ENCODE data around the gene PIEZO1. TPM values are rescaled to one million over a fixed set of nuclear protein-coding genes. Genes with fewer than 3 reads are reported as not detected.

PIEZO1 gene
- total RNA-seq, 2 donors from 2014 or later: 55.7 to 128 TPM

DNA sequence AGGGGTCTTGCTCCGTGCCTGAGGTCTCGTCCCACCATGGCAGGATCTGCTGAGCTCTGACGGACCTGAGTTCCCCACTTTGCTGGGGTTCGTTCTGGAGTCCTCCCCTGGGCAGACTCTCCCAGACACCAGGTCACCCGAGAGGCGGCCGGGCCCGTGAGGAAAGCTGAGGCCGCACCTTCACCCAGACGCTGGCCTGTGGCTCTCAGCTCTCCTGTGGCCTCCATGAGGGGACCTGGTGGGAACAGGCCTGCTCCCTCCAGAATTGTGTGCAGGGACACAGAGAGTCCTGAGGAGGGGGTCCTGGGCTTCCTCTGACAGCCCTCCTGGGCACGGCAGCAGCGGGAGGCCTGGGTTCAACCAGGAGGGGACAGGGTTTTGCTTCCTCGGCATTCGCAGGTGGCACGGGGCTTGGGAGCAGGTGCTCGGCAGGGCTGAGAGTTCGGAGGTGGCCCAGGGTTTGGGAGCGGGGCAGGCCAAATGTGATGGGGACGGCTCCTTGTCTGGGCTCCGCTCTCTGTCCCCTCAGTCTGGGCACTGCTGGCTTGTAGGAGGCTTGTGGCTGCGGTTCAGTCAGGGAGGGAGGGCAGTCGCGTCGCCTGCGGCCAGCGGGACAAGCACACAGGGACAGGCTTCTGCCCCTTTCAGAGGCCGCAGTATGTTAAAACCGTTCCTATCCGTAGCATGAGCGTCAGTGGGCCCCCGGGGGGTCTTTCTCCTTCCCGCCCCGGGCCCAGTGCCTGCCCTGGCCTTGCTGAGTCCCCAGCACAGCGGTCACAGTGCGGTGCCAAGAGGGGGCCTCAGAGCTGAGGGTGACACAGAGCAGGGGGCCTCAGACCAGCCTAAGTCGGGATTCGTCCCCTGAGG is 90.6 kb downstream of the PIEZO1 start:
- no peak for ATAC-seq
- Mint-ChIP-seq H3K9me3 (no peaks in the 10 kb centered on the region), H3K27ac (peak overlapping the region; percentile 80 to 87), H3K36me3 (peaks cover 0 to under 1% of the 10 kb centered on the region in 2 donors)
- no peak for DNase-seq (ENCODE audit: low spot score in 2 of 2)

DNA sequence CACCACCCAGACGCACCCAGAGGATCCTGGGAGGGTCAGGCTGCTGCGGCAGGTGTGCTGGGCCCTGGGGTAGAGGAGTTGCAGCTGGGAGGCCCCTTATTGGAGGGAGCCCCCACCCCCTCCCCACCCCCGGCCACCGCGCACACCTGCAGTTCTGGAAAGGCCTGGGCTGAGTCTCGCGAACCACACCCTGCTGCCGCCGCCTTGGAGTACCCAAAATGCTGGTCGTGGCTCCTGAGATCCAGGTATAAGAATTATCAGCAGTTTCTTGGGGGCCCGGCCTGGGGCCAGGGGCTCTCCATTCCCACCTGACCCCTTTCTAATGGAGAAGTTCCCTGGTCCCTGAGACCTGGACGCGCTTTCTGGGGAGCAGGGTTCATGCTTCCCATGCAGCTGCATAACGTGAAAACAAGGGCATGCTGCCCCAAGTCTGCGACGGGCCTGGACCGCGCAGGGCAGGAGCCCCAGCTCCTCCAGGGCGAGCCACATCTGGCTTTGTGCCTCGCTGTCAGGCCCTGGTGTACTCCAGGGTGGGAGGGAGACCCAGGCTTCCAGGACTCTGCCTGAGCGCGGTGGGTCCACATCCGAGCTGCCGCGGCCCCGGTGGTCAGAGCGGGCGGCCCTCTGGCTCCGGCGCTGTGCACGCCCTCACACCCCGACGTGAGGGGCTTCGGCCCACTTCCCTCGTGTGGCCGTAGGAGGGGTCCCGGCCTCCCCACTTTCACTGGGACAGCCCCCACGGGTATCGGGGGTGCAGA is 91.4 kb downstream of the PIEZO1 start:
- Mint-ChIP-seq H3K27ac (no peak overlapping the region), H3K9me3 (no peaks in the 10 kb centered on the region), H3K36me3 (no peaks in the 10 kb centered on the region)
- ATAC-seq (no peak), DNase-seq (ENCODE audit: low spot score in 2 of 2) (no peak)

DNA sequence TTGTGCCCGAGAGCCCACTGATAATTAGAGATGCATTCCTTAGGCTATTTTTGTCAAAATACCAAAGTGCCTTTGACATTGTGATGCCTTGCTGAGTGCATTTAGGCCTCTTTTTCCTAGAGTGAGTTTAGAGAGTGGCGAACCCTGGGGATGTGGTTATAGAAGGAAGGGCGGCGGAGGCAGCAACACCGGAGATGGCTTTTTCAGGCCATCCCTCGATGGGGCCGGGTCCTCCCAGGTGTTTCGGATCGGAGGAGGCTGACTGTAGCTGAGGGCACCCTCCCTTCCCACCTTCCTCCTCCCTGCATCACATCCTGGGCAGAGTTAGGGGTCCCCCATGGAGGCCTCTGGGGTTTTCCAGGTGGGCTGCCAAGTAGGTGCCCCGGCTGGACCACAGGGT is 92.2 kb downstream of the PIEZO1 start:
- DNase-seq (ENCODE audit: low spot score in 2 of 2) (no peak), ATAC-seq (no peak)

DNA sequence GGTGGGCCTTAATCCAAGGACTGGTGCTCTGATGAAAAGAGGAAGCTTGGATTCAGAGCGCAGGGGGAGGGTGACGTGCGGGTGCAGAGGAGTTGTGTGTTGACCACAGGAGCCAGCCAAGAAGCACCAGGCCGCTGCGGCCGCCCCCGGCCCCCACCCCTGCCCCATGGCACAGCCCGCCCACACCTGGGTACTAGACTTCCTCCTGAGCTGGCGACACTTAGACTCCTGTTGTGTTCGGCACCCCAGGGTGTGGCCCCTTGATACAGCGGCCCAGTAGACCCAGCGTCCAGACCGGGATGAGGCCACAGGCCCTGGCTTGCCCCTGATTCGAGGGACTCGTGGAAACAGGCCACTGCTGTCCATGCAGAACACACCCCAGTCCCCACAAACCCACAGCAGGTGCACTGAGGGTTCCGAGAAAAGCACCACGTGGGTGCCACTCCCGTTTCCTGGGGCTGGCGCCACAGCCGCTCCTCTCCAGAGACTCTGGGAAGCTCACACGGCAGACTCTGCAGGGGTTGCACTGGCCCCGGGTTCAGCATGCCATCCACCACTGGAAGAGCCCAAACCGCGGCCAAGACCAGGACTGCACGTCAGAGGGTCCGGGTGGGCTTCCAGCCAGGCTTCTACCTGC is 93.0 kb downstream of the PIEZO1 start:
- no peaks in the 10 kb centered on the region for H3K9me3 Mint-ChIP-seq
- no peaks in the 10 kb centered on the region for H3K36me3 Mint-ChIP-seq
- no peak for DNase-seq (ENCODE audit: low spot score in 2 of 2)
- H3K27ac Mint-ChIP-seq: no peak overlapping the region
- peak; percentile 34 to 61 for ATAC-seq

More for the DNA sequence above, 92.2 kb downstream of the PIEZO1 start:
- Mint-ChIP-seq H3K27ac (no peak overlapping the region), H3K36me3 (no peaks in the 10 kb centered on the region), H3K9me3 (no peaks in the 10 kb centered on the region)

DNA sequence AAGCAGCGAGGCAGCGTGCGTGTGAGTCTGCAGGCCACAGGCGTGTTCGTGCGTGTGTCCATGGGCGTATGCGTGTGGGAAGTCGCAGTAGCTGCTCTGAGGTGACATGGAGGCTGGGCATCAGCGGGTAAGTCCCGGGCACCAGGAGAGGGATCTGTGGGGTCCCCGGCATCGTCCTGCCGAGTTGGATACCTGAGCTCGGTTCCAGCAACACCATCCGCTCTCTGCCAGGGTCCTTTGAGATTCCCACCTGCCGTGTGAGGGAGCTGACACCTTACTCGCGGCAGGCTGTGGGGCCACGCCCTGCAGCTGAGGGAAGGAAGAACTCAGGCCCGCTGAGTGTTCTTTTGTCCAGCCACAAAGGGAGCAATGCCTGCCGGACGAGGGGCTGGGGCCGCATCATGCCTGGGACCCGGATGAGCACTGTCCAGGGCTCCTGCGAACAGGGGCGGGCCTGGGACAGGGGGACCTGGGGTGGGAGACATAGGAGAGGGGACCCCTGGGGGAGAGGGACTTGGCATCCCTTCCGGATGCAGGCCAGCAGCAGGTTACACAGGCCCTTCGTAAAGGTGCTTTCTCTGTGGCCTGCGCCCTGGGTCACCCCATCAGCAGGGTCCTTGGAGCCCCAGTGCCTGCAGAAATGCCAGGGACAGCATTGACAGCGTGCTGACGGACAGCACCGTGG is 93.7 kb downstream of the PIEZO1 start:
- Mint-ChIP-seq H3K36me3 (no peaks in the 10 kb centered on the region), H3K9me3 (no peaks in the 10 kb centered on the region), H3K27ac (no peak overlapping the region)
- DNase-seq (ENCODE audit: low spot score in 2 of 2) (no peak), ATAC-seq (no peak)

DNA sequence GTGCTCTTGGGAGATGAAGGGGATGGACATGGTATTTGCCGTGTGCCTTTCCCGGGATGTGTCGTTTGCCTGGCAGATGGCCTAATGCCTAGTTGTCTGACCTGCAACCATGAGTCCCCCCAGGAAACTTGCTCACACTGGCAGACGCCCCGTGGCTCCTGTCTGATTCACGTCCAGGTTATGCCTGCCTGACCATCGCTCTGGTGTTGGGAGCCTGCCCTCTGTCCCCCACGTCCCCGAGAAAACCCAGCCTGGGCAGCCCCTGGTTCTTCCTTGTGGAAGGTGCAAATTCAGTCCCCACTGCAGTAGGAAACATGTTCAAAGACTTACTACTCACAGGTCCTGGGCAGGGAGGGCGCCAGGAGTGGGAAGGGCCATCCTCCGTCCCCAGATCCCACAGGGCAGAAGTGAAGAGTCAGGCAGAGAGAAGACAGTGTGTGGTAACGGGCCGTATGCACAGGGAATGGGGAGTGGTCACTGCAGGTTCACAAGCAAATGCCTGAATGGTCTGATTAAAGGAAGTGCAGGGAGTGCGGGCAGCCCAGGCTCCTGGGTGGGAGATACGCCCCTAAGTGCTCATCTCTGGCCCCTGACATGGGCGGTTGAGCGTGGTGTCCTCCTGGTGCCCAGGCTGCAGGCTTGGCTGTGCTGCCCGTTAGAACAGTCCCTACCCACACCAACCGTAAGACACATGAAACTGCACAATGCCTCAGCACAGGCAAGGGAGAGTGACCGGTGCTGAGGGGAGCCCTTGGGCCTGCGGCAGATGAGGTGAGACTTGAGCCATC is 94.5 kb downstream of the PIEZO1 start:
- H3K27ac Mint-ChIP-seq: no peak overlapping the region
- DNase-seq (ENCODE audit: low spot score in 2 of 2) (no peak), ATAC-seq (no peak)
- no peaks in the 10 kb centered on the region for H3K36me3 Mint-ChIP-seq
- H3K9me3 Mint-ChIP-seq: no peaks in the 10 kb centered on the region

DNA sequence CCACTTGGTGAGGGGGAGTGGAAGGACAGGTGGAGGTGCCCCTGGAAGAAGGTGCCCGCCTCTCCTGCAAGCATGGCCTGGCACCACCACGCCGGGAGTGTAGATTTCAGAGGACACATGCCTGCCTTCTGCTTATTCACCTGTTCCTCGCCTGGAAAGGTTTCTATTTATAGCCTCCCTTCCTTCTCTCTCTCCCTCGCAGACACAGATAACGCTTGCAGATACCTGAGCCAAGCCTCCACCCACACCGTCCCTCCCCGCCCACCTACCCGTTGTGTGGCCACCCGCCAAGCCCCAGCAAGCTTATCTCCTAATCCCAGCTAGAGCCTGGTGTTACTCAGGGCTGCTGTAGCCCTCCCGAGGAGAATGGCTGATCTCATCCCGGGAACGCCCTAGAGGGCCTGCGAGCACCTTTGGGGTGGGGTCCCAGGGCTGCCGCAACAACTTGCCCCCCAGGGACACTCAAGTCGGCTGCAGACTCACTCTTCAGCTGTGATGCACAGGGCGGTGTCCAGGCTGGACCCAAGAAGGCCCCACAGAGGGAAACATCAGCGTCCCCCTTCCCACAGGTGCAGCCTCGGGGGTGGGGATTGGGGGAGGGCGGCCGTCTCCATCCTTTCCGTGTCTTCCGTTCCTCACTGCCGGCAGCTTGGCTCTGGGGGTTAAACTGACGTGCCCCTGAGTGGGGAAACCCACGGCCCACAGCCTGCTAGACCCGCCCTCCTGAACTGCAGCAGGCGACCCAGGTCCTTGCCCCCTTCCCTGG is 96.8 kb downstream of the PIEZO1 start:
- DNase-seq (ENCODE audit: low spot score in 2 of 2): no peak
- Mint-ChIP-seq H3K27ac (no peak overlapping the region), H3K36me3 (no peaks in the 10 kb centered on the region), H3K9me3 (no peaks in the 10 kb centered on the region)
- ATAC-seq: no peak

DNA sequence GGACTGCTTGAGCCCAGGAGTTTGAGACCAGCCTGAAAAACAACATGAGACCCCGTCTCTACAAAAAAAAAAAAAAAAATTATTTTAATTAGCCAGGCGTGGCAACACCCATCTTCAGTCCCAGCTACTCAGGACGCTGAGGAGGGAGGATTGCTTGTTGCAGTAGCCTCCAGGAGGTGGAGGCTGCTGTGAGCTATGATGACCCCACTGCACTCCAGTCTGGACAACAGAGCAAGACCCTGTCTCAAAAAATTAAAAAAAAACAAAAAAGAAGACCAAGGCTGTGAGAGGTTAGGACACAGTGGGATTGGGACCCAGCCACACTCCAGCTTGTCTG is 97.4 kb downstream of the PIEZO1 start:
- H3K9me3 Mint-ChIP-seq: no peaks in the 10 kb centered on the region
- ATAC-seq: no peak
- H3K27ac Mint-ChIP-seq: no peak overlapping the region
- no peaks in the 10 kb centered on the region for H3K36me3 Mint-ChIP-seq
- no peak for DNase-seq (ENCODE audit: low spot score in 2 of 2)

DNA sequence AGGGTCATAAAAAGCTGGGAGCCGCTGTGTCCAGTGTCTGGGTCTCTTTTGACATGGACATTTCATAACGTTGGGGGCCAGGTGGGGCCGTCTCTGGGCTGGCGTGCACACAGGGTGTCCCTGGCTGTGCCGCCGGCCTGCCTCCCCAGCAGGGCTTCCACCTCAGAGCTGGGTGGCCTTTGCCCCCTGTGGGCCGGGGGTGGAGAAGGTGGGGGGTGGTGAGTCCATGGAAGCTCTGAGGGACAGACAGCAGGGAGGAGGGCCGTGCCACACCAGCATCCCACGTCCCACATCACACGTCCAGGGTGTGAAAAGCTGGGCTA is 97.8 kb downstream of the PIEZO1 start:
- H3K36me3 Mint-ChIP-seq: no peaks in the 10 kb centered on the region
- ATAC-seq (no peak), DNase-seq (ENCODE audit: low spot score in 2 of 2) (no peak)
- H3K9me3 Mint-ChIP-seq: no peaks in the 10 kb centered on the region
- H3K27ac Mint-ChIP-seq: no peak overlapping the region

DNA sequence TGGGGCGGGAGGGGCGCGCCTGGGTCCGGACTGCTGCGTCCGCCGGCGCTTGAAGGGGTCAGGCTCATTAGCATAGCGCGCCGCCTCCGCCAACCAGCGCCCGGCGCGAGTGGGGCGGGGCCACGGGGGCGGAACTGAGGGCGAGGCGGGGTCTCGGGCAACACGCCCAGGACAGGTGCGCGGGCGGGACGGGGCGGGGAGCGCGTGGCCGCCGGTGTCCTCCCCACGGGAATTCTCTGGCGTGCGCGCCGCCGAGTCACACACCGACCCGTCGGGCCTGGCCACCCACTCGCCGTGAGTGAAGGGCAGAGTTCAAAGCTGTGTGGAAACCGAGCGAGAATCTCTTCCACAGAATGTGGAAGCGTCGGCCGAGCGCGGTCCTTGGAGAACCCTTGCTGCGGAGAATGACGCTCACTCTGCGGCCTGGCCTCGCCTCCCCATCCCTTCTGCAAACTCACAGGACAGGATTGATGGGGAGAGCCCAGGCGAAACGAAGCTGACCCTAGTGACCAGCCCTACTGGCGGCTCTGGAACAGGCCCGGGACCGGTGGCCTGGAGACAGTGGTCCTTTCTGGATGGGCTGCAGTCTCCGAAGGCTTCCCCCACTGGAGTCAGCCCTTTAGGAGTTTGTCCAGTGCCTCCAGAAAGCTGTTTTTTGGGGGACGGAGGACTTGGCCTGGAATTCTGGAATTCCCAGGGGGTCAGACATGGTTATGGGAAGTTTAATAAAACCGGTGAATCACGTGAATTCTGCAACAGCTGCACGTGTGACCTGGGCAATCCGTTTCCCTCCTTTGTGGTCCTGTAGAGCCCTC is 98.4 kb downstream of the PIEZO1 start, which contains the start of gene SNAI3:
SNAI3 (minus strand) TSS at position 69 of the 815 bp plus-strand sequence. CDS start 101 bp downstream, outside the sequence.
- Mint-ChIP-seq H3K27ac (no peak within 1 kb of the TSS), H3K9me3 (no peaks in the 10 kb centered on the region), H3K36me3 (no peaks in the 10 kb centered on the region)
- DNase-seq (ENCODE audit: low spot score in 2 of 2): peak; percentile 90 to 96
- peak; percentile 85 to 90 for ATAC-seq

DNA sequence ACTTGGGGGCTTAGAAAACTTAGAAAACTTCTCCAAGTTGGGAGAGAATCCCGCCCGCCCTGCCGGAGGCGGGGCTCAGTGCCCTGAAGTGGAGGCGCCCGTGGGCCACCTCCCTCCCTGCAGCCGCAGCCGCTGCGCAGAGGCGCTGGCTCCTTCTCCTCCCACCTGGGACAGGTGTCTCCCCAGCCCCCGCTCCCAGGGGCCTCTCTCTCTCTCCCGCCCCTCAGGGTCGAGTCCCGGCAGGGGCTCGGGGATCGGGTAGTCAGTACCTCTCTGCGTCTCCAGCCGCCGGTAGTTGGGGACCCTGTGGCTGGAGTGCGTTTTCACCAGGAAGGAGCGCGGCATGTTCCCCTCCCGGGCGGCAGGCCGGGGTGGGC is 99.0 kb downstream of the PIEZO1 start:
- Mint-ChIP-seq H3K9me3 (no peaks in the 10 kb centered on the region), H3K36me3 (no peaks in the 10 kb centered on the region), H3K27ac (no peak overlapping the region)
- ATAC-seq (peak; percentile 30 to 35), DNase-seq (ENCODE audit: low spot score in 2 of 2) (peak in 1 of 2 donors; percentile 48)

DNA sequence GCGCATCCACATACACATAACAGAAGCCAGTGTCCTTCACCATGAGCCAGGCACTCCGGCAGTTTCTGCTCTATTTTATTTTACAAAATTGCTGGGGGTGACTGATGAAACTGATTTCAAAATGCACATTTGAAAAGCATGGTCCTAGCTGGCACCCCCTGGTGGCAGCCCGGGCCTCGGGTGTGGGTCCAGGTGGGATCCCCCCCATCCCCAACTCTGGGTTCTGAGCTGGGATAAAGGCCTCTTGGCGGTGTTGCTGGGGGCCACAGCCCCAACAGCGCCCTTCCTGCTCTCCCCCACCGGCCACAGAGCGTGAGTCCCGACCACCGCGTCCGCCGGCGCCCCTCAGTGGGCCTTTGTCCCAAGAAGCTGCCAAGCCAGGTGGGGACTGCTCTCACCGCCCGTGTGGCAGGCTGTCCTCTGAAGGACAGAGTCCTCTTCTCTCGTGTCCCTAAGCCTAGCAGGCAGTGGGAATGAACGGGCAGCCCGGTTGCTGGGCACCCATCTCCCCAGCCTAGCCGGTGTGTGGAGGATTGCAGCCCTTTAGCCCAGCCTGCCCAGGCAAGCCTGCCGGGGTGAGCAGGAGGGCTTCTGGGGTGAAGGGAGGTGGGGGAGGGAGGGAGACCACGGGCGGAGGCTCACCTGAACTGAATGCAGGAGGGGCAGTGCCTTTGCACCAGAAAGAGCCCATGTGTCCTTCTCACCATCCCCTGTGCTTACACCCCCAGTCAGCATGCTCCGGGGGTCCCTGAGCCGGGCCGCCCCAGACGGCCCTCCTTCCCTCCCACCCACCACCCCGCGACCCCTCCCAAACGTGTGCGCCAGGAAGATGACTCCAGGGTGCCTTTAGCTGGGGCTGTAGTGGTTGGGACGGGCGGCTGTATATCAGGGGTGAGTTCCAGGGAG is 99.6 kb downstream of the PIEZO1 start:
- no peak overlapping the region for H3K27ac Mint-ChIP-seq
- peak in 1 of 2 donors; percentile 75 for DNase-seq (ENCODE audit: low spot score in 2 of 2)
- peak; percentile 3 to 20 for ATAC-seq
- H3K36me3 Mint-ChIP-seq: no peaks in the 10 kb centered on the region
- H3K9me3 Mint-ChIP-seq: no peaks in the 10 kb centered on the region

DNA sequence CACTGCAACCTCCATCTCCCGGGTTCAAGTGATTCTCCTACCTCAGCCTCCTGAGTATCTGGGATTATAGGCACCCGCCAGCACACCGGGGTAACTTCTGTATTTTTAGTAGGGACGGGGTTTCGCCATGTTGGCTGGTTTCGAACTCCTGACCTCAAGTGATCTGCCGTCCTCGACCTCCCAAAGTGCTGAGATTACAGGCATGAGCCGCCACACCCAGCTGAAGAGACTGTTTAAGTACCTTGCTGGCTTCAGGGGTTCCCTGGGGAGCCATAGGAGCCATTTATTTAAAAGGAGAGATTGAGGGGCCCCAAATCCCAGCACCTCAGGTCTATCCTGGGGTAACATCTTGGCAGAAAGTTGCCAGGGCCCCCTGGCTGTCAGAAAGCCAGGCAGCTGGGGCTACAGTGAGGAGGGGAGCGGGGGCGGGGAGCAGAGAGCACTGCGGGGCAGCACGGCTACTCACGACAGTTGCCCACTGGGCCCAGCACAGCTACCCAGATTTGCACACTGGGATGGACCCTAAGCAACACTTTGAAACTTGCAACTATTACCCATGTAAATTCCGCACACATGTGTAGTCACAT is 100.4 kb downstream of the PIEZO1 start:
- H3K36me3 Mint-ChIP-seq: no peaks in the 10 kb centered on the region
- DNase-seq (ENCODE audit: low spot score in 2 of 2): no peak
- no peaks in the 10 kb centered on the region for H3K9me3 Mint-ChIP-seq
- no peak for ATAC-seq
- H3K27ac Mint-ChIP-seq: no peak overlapping the region
